SK-N-SH treated with all-trans-retinoic acid at 6 μM for 48 hours (cell line): ENCODE data around the gene VPS37C.

Source experiments
- ATAC-seq: fragments of 200-7000 bp; cut with Tn5 transposase; 3 replicates; pipeline ENCODE4 v1.9.1; 2020; ENCODE audit warnings: mild to moderate bottlenecking, moderate library complexity
- ARNTL ChIP-seq: fragments of 450-650 bp; formaldehyde crosslinking; IDR thresholded peaks from 2 replicates; pipeline ENCODE4 v1.5.0; 2020; ENCODE audit warnings: low read depth, mild to moderate bottlenecking, moderate library complexity, borderline replicate concordance
- BACH2 ChIP-seq: fragments of 250-450 bp; sonication (Bioruptor Pico); IDR thresholded peaks from 2 replicates; pipeline ENCODE4 v1.9.0; 2021; ENCODE audit warnings: mild to moderate bottlenecking, borderline replicate concordance
- CSDC2 ChIP-seq: fragments of 250-450 bp; sonication (Bioruptor Pico); IDR thresholded peaks from 2 replicates; pipeline ENCODE4 v1.5.0; 2020; ENCODE audit warnings: mild to moderate bottlenecking, moderate library complexity
- GLIS3 ChIP-seq: fragments of 250-450 bp; sonication (Bioruptor Pico); IDR thresholded peaks from 2 replicates; pipeline ENCODE4 v1.5.0; 2020; ENCODE audit warnings: mild to moderate bottlenecking, moderate library complexity
- ISL1 ChIP-seq: fragments of 250-450 bp; sonication (Bioruptor Pico); IDR thresholded peaks from 2 replicates; pipeline ENCODE4 v2.1.2; 2022; ENCODE audit warnings: mild to moderate bottlenecking, moderate library complexity
- OSR1 ChIP-seq: fragments of 250-450 bp; sonication (Bioruptor Pico); IDR thresholded peaks from 2 replicates; pipeline ENCODE4 v1.8.0; 2022; ENCODE audit warnings: moderate library complexity, mild to moderate bottlenecking, inconsistent platforms
- RARB ChIP-seq: fragments of 250-450 bp; sonication (Bioruptor Pico); IDR thresholded peaks from 2 replicates; pipeline ENCODE4 v1.8.0; 2021; ENCODE audit warnings: mild to moderate bottlenecking, moderate library complexity
- SNAI2 ChIP-seq: fragments of 250-450 bp; sonication (Bioruptor Pico); IDR thresholded peaks from 2 replicates; pipeline ENCODE4 v1.5.0; 2020; ENCODE audit warnings: mild to moderate bottlenecking, moderate library complexity
- TCF4 ChIP-seq: fragments of 250-450 bp; sonication (Bioruptor Pico); IDR thresholded peaks from 2 replicates; pipeline ENCODE4 v1.8.0; 2021; ENCODE audit warnings: mild to moderate bottlenecking, moderate library complexity, borderline replicate concordance
- TOX ChIP-seq: fragments of 250-450 bp; sonication (Bioruptor Pico); IDR thresholded peaks from 2 replicates; pipeline ENCODE4 v1.8.0; 2021; ENCODE audit warnings: mild to moderate bottlenecking, moderate library complexity, borderline replicate concordance
- ZC3H10 ChIP-seq: fragments of 250-450 bp; sonication (Bioruptor Pico); IDR thresholded peaks from 2 replicates; pipeline ENCODE4 v1.5.1; 2021; ENCODE audit warnings: mild to moderate bottlenecking, moderate library complexity
- ZFP3 ChIP-seq: fragments of 250-450 bp; sonication (Bioruptor Pico); IDR thresholded peaks from 2 replicates; pipeline ENCODE4 v1.5.0; 2020; ENCODE audit warnings: mild to moderate bottlenecking, moderate library complexity
- ZFP30 ChIP-seq: fragments of 450-650 bp; formaldehyde crosslinking; IDR thresholded peaks from 2 replicates; pipeline ENCODE4 v1.5.0; 2022; ENCODE audit warnings: mild to moderate bottlenecking, moderate library complexity
- ZNF70 ChIP-seq: fragments of 450-650 bp; formaldehyde crosslinking; IDR thresholded peaks from 2 replicates; pipeline ENCODE4 v1.5.0; 2020; ENCODE audit warnings: mild to moderate bottlenecking, moderate library complexity
- ZNF8 ChIP-seq: fragments of 450-650 bp; formaldehyde crosslinking; IDR thresholded peaks from 2 replicates; pipeline ENCODE4 v1.5.0; 2020; ENCODE audit warnings: mild to moderate bottlenecking, moderate library complexity
- TF ChIP-seq, protein P1 (sequence below): fragments of 250-450 bp; sonication (Bioruptor Pico); IDR thresholded peaks from 2 replicates; pipeline ENCODE4 v1.8.0; 2020; ENCODE audit warnings: mild to moderate bottlenecking, moderate library complexity, borderline replicate concordance
- TF ChIP-seq, protein P2 (sequence below): fragments of 250-450 bp; sonication (Bioruptor Pico); IDR thresholded peaks from 2 replicates; pipeline ENCODE4 v1.8.0; 2021; ENCODE audit warnings: low read depth, mild to moderate bottlenecking, moderate library complexity, borderline replicate concordance
- TF ChIP-seq, protein P3 (sequence below): fragments of 250-450 bp; sonication (Bioruptor Pico); IDR thresholded peaks from 2 replicates; pipeline ENCODE4 v1.5.1; 2020; ENCODE audit warnings: low read depth, mild to moderate bottlenecking, moderate library complexity

Gene VPS37C

DNA sequence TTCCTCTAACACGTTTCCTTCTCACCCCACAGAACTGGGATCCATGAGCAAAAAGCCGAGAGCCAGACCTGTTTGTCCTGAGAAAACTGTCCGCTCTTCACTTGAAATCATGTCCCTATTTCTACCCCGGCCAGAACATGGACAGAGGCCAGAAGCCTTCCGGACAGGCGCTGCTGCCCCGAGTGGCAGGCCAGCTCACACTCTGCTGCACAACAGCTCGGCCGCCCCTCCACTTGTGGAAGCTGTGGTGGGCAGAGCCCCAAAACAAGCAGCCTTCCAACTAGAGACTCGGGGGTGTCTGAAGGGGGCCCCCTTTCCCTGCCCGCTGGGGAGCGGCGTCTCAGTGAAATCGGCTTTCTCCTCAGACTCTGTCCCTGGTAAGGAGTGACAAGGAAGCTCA lies 35.0 kb downstream of the VPS37C start:
- ATAC-seq: no peak
- TF ChIP-seq ZNF70 (no peak), RARB (CRISPR knock-in tag) (no peak)

DNA sequence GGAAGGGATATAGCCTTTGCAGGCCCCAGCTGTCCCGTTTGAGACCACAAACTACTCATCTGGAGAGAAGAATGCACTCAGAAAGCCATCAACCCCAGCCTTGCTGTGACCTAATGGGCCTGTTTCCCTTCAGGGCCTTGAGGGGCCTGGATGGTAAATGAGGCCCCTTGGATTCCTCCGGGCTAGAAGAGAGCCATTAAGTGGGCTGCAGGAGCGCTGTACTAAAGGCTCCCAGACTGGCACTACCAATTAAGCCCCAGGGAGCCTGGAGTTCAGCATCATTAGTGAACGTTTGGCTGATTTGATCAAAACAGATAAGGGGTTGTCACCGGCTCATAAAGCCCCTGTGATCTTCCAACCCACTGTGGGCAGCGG lies 35.9 kb downstream of the VPS37C start:
- ATAC-seq: no peak
- TF ChIP-seq TOX (CRISPR knock-in tag) (no peak), OSR1 (CRISPR knock-in tag) (no peak), ZFP3 (CRISPR knock-in tag) (no peak), SNAI2 (CRISPR knock-in tag) (no peak), CSDC2 (CRISPR knock-in tag) (no peak), ISL1 (CRISPR knock-in tag) (no peak), GLIS3 (no peak), ZC3H10 (no peak)
- TF ChIP-seq, protein P1, sequence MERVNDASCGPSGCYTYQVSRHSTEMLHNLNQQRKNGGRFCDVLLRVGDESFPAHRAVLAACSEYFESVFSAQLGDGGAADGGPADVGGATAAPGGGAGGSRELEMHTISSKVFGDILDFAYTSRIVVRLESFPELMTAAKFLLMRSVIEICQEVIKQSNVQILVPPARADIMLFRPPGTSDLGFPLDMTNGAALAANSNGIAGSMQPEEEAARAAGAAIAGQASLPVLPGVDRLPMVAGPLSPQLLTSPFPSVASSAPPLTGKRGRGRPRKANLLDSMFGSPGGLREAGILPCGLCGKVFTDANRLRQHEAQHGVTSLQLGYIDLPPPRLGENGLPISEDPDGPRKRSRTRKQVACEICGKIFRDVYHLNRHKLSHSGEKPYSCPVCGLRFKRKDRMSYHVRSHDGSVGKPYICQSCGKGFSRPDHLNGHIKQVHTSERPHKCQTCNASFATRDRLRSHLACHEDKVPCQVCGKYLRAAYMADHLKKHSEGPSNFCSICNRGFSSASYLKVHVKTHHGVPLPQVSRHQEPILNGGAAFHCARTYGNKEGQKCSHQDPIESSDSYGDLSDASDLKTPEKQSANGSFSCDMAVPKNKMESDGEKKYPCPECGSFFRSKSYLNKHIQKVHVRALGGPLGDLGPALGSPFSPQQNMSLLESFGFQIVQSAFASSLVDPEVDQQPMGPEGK: no peak

DNA sequence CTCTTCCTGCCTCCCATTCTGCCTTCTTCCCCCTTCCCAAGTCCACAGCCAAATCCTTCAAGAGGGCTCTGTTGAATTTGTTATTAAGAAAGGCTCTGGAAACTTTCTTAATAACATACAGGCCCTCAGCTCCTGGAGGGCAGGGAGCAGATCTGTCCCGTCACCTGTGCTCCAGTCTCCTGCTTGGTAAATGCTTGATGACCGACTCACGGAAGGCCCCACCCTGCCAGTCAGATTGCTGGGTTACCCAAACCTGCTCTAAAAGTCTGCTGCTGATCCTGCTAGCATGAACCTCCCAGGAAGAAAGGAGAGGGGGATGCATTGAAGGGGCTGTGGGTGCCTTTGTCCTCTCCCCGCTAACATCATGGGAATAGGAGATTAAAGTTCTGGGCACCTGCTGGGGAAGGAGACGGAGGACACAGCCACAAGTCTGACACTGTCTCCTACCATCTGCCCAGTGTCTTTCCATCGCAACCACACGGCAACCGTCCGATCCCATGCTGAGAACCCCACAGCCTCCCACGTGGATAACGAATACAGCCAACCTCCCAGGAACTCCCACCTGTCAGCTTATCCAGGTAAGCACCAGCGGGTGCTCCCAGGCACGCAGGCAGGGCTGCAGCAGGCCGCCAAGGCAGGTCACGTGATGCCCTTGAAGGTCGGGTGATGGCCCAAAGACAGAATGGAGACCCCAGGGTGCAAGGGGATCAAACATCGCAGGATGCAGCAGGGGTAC lies 36.5 kb downstream of the VPS37C start:
- TF ChIP-seq, protein P1: no peak
- no peak for TF ChIP-seq ZFP30 (CRISPR knock-in tag)
- no peak for TF ChIP-seq TOX (CRISPR knock-in tag)
- no peak for TF ChIP-seq SNAI2 (CRISPR knock-in tag)
- no peak for TF ChIP-seq OSR1 (CRISPR knock-in tag)
- no peak for TF ChIP-seq ZFP3 (CRISPR knock-in tag)
- no peak for TF ChIP-seq BACH2 (CRISPR knock-in tag)
- no peak for TF ChIP-seq CSDC2 (CRISPR knock-in tag)
- TF ChIP-seq, protein P2, sequence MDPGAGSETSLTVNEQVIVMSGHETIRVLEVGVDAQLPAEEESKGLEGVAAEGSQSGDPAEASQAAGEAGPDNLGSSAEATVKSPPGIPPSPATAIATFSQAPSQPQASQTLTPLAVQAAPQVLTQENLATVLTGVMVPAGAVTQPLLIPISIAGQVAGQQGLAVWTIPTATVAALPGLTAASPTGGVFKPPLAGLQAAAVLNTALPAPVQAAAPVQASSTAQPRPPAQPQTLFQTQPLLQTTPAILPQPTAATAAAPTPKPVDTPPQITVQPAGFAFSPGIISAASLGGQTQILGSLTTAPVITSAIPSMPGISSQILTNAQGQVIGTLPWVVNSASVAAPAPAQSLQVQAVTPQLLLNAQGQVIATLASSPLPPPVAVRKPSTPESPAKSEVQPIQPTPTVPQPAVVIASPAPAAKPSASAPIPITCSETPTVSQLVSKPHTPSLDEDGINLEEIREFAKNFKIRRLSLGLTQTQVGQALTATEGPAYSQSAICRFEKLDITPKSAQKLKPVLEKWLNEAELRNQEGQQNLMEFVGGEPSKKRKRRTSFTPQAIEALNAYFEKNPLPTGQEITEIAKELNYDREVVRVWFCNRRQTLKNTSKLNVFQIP: no peak
- TF ChIP-seq ZNF8 (CRISPR knock-in tag): no peak
- TF ChIP-seq, all 23 proteins: peak for 0
- ATAC-seq: no peak

DNA sequence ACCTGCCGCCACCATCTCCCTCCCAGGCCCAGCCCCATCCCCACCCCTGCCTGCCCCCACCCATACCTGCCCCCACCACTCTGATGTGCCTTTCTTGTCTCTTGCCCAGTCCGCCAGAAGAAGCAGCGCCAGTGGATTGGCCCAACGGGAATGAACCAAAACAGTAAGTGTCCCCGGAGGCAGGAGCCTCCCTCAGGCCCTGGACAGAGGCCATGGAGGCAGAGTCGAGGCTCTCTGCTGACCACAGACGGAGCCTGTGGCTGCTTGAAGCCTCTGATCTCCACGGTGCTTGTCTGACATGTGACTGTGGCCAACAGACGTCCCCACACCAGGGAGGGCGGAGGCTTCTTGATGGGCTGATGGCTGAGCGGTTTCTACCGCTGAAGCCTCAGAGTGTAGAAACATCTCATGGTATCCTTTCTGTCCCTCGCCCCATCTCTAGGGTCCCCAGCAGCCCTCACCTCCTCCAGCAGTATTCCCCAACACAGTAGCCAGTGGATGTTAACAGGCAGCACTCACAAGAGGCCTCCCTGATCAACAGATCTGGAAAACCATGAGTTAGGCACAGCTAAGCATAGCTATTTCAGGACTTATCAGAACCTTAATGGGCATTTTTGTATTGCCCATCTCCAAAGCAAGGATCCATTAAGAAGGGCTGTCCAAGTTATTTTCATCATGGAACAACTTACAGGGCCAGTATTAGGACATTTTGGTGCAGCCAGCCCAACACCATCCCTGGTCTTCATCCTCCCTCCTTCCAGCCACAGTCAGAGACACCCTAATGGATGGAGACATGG lies 37.3 kb downstream of the VPS37C start:
- no peak for ATAC-seq
- TF ChIP-seq, protein P2: no peak
- TF ChIP-seq ZFP3 (CRISPR knock-in tag): no peak
- no peak for TF ChIP-seq TCF4 (CRISPR knock-in tag)
- no peak for TF ChIP-seq ARNTL
- TF ChIP-seq, protein P3, sequence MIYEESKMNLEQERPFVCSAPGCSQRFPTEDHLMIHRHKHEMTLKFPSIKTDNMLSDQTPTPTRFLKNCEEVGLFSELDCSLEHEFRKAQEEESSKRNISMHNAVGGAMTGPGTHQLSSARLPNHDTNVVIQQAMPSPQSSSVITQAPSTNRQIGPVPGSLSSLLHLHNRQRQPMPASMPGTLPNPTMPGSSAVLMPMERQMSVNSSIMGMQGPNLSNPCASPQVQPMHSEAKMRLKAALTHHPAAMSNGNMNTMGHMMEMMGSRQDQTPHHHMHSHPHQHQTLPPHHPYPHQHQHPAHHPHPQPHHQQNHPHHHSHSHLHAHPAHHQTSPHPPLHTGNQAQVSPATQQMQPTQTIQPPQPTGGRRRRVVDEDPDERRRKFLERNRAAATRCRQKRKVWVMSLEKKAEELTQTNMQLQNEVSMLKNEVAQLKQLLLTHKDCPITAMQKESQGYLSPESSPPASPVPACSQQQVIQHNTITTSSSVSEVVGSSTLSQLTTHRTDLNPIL: no peak
- no peak for TF ChIP-seq OSR1 (CRISPR knock-in tag)
- TF ChIP-seq, all 23 proteins: peak for 0
